ENCODE data around the gene GTF2E1.
"Not testable (repeated sequence)": the region's sequence is repeated elsewhere in the genome, so short reads cannot be mapped to it uniquely, and the experiment has no call there.

GTF2E1 gene

DNA sequence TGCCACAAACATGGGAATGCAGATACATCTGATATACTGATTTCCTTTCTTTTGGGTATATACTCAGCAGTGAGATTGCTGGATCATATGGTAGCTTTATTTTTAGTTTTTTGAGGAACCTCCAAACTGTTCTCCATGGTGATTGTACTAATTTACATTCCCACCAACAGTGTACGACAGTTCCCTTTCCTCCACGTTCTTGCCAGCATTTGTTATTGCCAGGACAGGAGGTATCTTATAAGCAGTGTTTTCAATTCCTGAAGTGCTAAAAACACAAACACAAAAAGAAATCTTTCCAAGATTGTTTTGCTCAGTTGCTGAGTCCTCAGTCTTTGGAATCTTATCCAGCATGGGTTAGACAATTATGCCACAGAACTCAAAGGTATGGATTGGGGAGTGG lies 13.5 kb downstream of the GTF2E1 start:
- TF ChIP-seq CTCF (IDR thresholded peaks at IDR 0.05; ENCODE audit: borderline replicate concordance, insufficient read depth, low read depth, low read length): no peak

DNA sequence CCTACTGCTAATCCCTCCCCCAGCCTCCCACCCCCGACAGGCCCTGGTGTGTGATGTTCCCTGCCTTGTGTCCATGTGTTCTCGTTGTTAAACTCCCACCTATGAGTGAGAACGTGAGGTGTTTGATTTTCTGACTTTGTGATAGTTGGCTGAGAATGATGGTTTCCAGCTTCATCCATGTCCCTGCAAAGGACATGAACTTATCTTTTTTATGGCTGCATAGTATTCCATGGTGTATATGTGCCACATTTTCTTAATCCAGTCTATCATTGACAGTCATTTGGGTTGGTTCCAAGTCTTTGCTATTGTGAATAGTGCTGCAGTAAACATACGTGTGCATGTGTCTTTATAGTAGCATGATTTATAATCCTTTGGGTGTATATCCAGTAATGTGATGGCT lies 16.0 kb downstream of the GTF2E1 start:
- H3K4me3 ChIP-seq (ENCODE audit: low read depth, low read length): not testable (repeated sequence)

More for the DNA sequence above, 13.5 kb downstream of the GTF2E1 start:
- H3K4me3 ChIP-seq (ENCODE audit: low read depth, low read length): no peak overlapping the region

- TF ChIP-seq CTCF (IDR thresholded peaks at IDR 0.05; ENCODE audit: borderline replicate concordance, insufficient read depth, low read depth, low read length): no peak
- H3K4me3 ChIP-seq (ENCODE audit: low read depth, low read length): no peak overlapping the region
Observed at GRCh38 chr3:120762615-120763014, 20.1 kb downstream of the GTF2E1 start.

- no peak overlapping the region for H3K4me3 ChIP-seq (ENCODE audit: low read depth, low read length)
- no peak for TF ChIP-seq CTCF (IDR thresholded peaks at IDR 0.05; ENCODE audit: borderline replicate concordance, insufficient read depth, low read depth, low read length)
Observed at GRCh38 chr3:120763601-120764000, 21.1 kb downstream of the GTF2E1 start.

DNA sequence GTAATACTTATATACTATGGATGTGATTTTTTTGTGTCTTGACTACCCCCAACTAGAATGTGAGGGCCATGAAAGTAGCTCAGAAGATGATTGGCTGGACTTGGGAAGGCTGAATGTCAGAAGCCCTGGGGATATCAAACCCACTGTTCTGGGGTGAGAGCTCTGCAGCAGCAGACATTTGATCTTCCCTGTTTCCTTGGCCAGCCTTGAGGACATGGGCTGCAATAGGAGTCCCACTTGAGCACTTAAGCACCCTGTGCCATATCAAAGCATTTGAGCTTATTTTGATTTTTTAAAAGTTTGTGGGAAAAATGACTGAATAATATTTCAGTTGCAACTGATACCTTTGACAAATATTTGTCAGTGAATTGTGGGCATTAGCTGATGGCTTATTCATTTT lies 21.7 kb downstream of the GTF2E1 start:
- no peak overlapping the region for H3K4me3 ChIP-seq (ENCODE audit: low read depth, low read length)
- no peak for TF ChIP-seq CTCF (IDR thresholded peaks at IDR 0.05; ENCODE audit: borderline replicate concordance, insufficient read depth, low read depth, low read length)

DNA sequence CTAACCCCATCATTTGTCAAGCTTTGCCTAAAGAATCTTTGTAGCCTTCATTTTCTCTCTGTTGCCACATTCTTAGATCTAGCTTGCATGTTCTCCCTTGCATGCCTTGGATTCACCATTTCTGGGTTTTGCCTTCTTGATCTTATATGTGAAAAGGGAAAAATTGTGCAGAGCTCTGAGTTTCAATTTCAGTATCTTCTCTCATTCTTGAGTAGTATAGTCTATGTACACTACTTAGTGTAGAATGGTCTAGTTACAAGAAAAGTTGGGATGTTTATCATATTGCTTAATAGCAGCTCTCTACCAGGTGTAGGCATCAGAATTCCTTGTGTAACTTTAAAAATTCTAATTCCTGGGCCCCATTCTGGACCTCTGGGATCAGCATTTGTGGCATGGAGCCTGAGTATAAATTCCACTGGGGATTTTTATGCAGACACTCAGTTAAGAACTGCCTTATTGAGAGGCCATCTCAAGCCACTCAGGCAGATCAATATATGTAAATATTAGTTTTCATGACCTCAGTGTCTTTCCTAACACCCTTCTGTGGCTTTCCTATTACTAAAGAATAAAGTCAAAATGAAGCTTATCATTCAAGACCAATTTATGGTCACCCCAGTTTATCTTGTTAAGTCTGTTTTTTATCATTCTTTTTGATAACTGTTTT lies 23.4 kb downstream of the GTF2E1 start:
- TF ChIP-seq CTCF (IDR thresholded peaks at IDR 0.05; ENCODE audit: borderline replicate concordance, insufficient read depth, low read depth, low read length): no peak
- H3K4me3 ChIP-seq (ENCODE audit: low read depth, low read length): no peak overlapping the region

DNA sequence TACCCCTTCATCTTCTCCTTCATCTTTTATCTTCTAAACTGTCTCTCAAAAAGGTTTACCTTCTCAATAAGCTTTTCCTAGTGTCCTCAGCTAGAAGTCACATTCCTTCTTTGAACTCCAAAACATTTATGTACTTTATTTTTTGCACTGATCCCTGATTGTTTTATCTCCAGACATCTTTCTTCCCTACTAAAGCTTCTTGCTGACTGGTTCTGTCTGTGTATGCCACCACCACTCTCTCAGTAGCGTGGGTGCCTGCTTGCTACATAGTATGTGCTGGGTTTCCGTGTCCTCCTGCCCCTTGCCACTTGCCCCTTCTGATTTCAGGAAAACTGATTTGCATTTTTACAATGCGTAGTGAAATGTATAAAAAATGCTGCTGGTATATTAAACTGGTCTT lies 24.0 kb downstream of the GTF2E1 start:
- H3K4me3 ChIP-seq (ENCODE audit: low read depth, low read length): no peak overlapping the region
- no peak for TF ChIP-seq CTCF (IDR thresholded peaks at IDR 0.05; ENCODE audit: borderline replicate concordance, insufficient read depth, low read depth, low read length)

- no peak for TF ChIP-seq CTCF (IDR thresholded peaks at IDR 0.05; ENCODE audit: borderline replicate concordance, insufficient read depth, low read depth, low read length)
- H3K4me3 ChIP-seq (ENCODE audit: low read depth, low read length): no peak overlapping the region
Observed at GRCh38 chr3:120767106-120767505, 24.6 kb downstream of the GTF2E1 start.

All from GM12875 (cell line).